ENCODE results near the gene SH3BP4. TPM values are rescaled to one million over a fixed set of nuclear protein-coding genes. Genes with fewer than 3 reads are reported as not detected.

SH3BP4 gene
- total and polyA plus RNA-seq, 8 donors, result 24.1 to 35.0 (median 28.6) TPM

GRCh38 chr2:235073868-235074413 lies 122.1 kb downstream of the SH3BP4 start:
- ATAC-seq (no peak), DNase-seq (no peak)
- no peaks in the 10 kb centered on the region for H3K4me1 ChIP-seq
- intact Hi-C loops (cut with DNase I), result no loop called here
- H3K9me3 ChIP-seq, result no peaks in the 10 kb centered on the region
- H3K36me3 ChIP-seq, result no peaks in the 10 kb centered on the region
- no peak overlapping the region for H3K27ac ChIP-seq
- H3K4me3 ChIP-seq, result no peak overlapping the region
- no peaks in the 10 kb centered on the region for H3K27me3 ChIP-seq
- no peak for TF ChIP-seq CTCF (IDR thresholded peaks at IDR 0.05)

- H3K4me1 ChIP-seq, result no peaks in the 10 kb centered on the region
- no peak for TF ChIP-seq CTCF (IDR thresholded peaks at IDR 0.05)
- H3K27me3 ChIP-seq, result no peaks in the 10 kb centered on the region
- DNase-seq, result no peak
- H3K36me3 ChIP-seq, result no peaks in the 10 kb centered on the region
- ATAC-seq, result no peak
- H3K9me3 ChIP-seq, result no peaks in the 10 kb centered on the region
- H3K4me3 ChIP-seq, result no peak overlapping the region
- intact Hi-C loops (cut with DNase I), result no loop called here
- H3K27ac ChIP-seq, result no peak overlapping the region
These were observed 125.2 kb downstream of the SH3BP4 start for GRCh38 chr2:235077046-235077445.

- H3K27ac ChIP-seq, result no peak overlapping the region
- H3K4me1 ChIP-seq, result no peaks in the 10 kb centered on the region
- intact Hi-C loops (cut with DNase I), result no loop called here
- ATAC-seq, result no peak
- H3K9me3 ChIP-seq, result no peaks in the 10 kb centered on the region
- no peaks in the 10 kb centered on the region for H3K27me3 ChIP-seq
- H3K4me3 ChIP-seq, result no peak overlapping the region
- H3K36me3 ChIP-seq, result no peaks in the 10 kb centered on the region
- no peak for TF ChIP-seq CTCF (IDR thresholded peaks at IDR 0.05)
- no peak for DNase-seq
These were observed 126.4 kb downstream of the SH3BP4 start for GRCh38 chr2:235078182-235078581.

- DNase-seq, result no peak
- no peaks in the 10 kb centered on the region for H3K4me1 ChIP-seq
These were observed 127.2 kb downstream of the SH3BP4 start for GRCh38 chr2:235078914-235079472.

GRCh38 chr2:235080101-235080500 lies 128.3 kb downstream of the SH3BP4 start:
- TF ChIP-seq CTCF (IDR thresholded peaks at IDR 0.05), result no peak
- Histone ChIP-seq H3K27ac (no peak overlapping the region), H3K27me3 (no peaks in the 10 kb centered on the region), H3K9me3 (peaks cover 0 to 5% of the 10 kb centered on the region in 2 donors), H3K4me1 (no peaks in the 10 kb centered on the region), H3K4me3 (no peak overlapping the region), H3K36me3 (no peaks in the 10 kb centered on the region)
- intact Hi-C loops (cut with DNase I), result no loop called here
- ATAC-seq, result no peak
- DNase-seq, result no peak

More at GRCh38 chr2:235078914-235079472, 127.2 kb downstream of the SH3BP4 start:
- H3K36me3 ChIP-seq, result no peaks in the 10 kb centered on the region
- no peak overlapping the region for H3K4me3 ChIP-seq
- H3K9me3 ChIP-seq, result no peaks in the 10 kb centered on the region
- intact Hi-C loops (cut with DNase I), result no loop called here
- no peak for TF ChIP-seq CTCF (IDR thresholded peaks at IDR 0.05)
- no peaks in the 10 kb centered on the region for H3K27me3 ChIP-seq
- no peak for ATAC-seq
- no peak overlapping the region for H3K27ac ChIP-seq
